GM19324 (cell line): Measurements from ENCODE around the gene C16orf78.
A peak's percentile ranks its signal among the peaks of the same experiment; 100 is the strongest.

Source experiments
- ATAC-seq: cut with Tn5 transposase; IDR thresholded peaks from one replicate; pipeline ENCODE4 v1.9.1; 2021; ENCODE audit warnings: mild to moderate bottlenecking, moderate library complexity; ENCODE audit not compliant: unreplicated experiment, low FRiP score

Gene C16orf78

DNA sequence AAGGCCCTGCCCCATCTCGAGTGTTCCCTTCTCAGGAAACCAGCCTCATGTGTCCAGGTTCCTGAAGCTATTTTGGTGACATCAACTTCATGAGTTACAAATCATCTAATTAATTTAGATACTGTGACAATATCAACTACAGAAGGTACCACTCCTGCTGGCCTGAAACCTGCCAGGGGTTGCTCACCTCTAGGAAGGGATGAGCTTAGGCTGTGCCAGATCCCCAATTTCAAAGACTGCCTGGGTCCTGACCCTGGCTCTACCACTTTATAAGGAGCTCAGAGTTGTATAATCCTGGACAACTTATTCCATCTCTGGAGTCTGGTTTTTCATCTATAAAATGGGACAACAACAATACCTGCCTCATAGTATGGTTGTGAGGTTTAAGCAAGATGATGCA is 5.2 kb downstream of the C16orf78 start:
- ATAC-seq, result no peak

DNA sequence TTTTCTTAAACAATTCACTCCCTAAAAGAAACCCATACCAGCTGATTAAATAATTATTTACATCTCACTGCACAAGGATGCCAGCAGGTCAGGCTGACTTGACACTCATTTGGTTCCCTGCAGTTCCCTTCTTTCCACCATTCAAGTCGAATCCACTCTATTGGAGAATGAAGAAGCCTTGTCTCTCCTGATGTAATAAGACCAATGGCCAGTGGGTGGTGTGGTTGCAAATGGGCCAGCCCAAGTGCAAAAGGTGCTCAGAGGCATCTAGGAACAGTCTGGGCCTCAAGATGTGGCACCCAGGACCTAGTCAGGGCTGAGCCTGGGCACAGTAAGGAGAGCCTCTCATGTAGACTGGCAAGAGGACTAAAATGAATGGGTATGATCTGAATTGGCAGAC is 9.3 kb downstream of the C16orf78 start:
- ATAC-seq, result no peak

DNA sequence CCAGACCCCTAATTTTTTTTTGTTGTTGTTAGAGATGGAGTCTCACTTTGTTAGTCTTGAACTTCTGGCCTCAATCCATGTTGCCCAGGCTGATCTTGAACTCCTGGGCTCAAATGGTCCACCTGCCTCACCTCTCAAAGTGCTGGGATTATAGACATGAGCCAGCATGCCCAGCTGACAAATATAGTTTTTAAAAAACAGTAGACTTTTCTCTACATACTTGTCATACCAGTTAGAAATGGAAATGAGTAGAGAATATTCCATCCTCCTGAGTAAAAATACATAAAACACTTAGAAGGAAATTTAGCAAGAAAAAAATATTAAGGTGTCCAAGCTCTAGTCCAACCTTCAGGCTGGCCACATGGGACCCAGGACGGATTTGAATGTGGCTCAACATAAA is 21.4 kb downstream of the C16orf78 start:
- no peak for ATAC-seq

DNA sequence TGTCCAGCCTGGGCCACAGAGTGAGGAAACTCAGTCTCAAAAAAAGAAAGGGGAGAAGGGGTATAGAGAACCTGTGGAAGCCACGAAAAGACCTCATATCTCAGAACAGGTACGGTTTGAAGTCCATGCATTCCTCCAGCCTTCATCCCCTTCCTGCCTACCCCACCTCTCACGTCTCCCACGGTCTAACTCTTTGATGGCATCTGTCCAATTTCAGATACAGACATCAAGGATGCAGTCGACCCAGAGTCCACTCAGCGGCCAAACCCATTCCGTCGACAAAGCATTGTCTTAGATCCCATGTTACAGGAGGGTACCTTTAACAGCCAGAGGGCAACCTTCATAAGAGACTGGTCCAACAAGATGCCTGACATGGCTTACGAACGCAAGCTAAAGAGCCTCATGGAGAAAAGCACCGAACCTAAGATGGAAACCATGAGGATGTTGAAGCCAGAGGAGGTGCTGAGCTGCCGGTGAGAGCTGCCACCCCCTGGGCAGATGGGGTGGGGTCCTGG is 22.7 kb downstream of the C16orf78 start:
- ATAC-seq, result no peak

DNA sequence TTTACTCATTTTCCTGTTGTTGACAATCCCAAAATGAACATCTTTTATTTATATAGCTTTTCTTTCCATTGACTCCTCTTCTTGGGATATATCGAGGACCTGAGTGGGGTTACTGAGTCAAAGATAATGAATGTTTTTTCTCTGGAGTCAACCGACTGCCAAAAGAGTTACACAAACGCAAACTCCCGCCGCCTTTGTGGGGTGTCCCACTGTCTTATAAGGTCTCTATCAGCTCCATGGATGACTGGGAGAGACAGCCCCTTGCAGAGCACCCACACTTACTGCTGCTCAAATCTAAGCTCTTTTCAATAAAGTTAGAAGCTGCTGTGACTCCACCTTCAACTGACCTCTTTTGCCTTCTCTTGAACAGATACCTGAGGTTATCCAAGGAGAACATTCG is 25.2 kb downstream of the C16orf78 start:
- ATAC-seq, result no peak

DNA sequence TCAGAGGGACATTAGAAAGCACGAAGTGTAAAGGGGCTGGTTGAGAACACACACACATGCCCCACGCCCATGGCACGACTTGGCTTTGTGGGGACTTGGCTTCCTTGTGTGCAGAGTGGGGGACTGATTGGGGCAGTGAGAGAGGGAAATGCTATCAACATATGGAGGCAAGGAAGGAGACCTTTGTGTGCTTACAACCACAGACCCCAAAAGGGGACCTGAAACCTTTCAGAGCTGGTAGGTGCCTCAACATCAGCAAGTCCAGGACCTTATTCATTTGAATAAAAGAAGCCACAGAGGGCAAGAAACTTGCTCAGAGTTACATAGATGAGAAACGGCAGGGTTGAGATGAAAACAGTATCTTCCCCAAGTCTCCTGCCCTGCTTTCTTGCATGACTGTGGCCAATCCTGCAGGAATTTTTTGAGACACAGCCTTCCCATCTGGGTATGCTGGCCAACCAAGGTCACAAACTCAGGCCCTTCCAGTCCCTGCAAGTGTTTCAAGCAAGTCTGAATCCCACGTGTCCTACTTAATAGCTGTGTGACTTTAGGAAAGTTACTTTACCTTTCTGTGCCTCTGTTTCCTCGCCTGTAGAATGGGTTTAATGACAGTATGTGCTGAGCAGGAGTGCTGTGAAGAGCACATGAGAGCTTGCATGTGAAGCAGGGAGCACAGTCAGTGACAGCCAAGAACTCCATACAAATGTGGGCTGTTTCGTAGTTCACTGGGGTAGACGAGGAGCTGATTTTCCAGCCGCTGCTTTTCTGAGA is 26.2 kb downstream of the C16orf78 start:
- peak; percentile 90 for ATAC-seq

DNA sequence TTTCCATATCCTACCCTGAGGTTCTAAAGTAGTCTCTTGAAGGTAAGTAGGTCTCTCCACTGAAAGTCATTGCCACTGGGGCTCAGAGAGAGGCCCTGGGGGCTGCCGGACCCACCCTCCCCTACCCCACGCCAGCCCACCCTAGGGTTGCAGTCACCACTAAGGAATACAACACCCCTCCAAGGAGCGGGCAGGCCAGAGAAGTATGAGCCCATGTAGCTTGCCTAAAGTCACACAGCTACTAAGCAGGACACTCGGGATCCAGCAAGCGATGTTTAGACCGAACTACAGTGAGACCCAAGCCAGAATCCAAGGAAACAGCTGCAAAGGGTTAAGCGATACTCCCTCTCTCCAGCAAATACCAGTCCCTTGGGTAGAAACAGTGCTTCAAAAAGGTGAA is 27.0 kb downstream of the C16orf78 start:
- ATAC-seq, result no peak

DNA sequence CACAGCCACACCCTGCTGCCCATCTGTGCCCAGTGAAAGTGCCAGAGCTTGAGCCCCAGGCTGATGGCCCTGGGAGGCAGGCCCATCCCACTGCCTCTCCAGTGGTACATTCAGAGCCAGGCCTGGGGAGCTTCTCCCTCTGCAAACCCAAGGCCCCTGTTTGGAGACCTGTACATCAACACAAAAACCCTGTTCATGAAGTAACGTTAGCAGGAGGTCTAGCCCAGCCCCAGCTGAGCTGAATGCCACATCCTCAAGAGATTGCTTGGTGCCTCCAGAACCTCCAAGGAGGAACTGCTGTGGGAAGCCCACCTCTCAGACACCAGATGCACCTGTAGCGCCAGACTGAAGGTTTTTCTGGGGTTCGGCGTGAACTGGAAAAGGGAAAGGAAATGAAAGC is 31.5 kb downstream of the C16orf78 start:
- no peak for ATAC-seq

DNA sequence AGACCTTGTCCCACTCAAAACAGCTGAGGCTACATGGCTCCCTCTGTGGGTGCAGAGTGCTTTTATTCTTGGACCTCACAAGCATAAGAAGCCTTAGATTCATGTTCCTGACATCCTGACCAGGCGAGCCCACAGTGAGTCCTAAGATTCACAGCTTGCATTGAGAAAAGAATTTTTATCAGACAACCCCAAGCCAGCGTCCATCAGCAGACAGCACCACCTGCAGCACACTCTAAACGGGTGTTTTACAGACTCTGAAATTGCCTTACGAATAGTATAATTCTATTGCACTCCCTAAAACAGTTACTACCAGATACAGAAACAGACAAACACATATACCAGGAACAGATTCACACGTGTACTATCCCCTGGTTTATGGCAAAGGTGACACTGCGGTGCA is 31.9 kb downstream of the C16orf78 start:
- ATAC-seq, result no peak

DNA sequence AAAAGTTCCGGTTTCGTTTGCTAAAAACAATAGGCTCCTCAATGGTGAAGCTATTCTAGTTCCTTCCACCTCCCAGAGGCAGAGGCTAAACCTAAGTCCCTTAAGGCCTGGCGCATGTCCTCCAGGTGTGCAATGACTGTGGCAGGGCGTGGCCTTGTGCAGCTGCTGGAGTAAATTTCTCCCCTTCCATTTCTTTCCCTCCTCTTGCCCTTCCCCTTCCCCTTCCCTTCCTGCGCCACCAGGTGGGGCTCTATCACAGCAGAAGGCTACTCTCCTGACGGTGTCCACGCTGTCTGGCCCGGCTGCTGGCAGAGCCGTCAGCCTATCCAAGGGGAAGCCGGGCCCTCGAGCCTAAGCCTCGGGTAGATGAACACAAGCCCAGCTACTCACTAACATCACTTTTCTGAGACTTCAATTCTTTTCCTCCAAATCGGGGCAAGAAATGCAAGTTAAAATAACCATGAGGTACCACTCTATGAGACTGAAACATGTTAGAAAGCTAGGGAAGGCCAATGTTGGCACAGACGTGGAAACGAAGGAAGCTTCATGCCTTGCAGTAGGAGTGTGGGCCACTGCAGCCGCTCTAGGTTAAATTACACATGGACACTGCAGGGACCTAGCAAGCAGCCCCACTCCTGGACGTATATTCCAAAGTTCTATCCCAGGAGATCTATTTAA is 34.4 kb downstream of the C16orf78 start:
- peak; percentile 72 for ATAC-seq

DNA sequence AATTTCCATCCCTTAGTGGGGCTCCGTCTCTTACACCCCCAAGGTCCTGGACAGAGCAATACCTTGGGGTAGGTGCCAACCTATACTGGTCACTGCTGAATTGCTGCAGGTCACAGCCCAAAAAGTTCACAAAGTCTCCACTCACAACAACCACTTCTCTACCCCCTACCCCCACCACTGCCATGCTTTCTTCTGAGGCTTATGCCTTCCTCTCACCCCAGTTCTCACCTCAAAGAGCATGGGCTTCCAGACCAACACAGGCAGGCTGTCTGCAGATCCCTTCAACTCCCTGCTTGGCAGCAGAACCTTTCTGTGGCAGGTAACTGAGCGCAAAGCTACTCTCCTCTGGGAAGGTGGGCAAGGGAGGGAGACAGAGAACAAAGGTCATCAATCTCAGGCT is 35.5 kb downstream of the C16orf78 start:
- no peak for ATAC-seq

DNA sequence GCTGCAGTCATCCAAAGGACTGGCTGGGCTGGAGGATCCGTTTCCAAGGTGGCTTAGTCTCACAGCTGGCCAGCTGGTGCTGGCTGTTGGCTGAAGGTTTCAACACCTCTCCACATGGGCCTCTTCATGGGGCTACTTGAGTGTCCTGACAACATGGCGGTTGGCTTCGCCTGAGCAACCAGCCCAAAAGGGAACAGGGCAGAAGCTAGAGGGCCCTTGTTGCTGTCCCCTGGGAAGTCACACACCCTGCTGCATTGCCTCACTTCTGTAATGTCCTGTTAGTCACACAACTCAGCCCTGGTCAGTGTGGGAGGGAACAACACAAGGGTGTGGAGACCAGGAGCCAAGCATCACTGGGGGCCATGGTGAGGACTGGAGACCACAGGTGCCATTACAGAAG is 36.6 kb downstream of the C16orf78 start:
- no peak for ATAC-seq

DNA sequence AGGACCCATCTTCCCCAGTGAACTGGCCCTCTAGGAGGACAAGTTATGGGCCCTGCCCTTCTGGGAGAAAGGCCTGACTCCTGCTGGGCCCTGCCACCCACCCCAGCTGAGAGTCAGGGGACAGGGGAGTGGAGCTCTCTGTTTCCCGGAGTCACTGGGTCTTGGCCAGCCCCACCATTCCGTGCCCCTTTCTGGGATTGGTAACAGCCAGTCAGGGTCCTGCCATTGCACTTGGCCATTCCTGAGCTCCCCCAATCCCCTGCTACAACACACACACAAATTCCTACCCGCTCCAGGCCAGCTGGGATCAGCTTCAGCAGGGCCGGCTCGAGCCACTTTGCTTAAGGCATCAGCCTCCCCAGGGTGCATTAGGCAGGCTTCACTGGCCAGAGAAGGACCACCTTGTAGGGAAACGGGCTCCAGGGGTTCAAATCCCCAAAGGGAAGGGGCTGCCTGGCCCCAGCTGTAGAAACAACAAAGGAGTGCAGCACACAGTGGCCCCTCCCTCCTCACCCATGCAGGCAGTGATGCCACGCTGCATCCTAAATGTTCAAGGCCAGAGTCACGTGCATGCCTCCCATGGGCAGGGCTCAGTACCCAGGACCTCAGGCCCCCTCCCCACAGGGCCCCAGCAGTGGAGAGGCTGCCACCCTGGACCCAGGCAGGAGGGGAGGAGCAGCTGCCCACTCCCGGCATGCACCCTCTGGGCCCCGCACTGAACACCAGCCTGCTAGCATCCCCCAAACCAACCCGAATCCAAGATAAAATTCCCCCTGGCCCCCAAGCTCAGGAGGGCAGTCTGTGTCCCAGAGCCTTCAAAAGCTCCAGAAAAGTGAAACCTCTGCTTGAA is 37.7 kb downstream of the C16orf78 start:
- no peak for ATAC-seq

DNA sequence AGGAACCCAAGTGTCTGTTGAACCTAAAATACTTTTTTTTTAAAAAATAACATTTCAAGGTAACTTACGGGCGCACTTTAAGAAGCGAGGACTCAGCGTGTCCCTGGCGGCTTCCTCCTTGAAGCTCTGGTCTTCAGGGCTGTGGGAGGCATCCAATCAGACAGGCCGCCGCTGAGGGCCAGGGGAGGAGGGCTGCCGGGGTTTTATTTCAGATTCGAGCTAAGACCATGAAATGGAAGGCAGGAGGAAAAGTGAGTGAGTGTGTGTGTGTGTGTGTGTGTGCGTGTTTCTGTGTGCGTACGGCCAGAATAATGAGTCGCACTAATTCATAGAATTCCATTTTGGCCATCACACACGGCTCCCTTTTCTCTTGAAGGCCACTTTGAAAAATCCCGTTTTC is 41.1 kb downstream of the C16orf78 start:
- ATAC-seq, result no peak

DNA sequence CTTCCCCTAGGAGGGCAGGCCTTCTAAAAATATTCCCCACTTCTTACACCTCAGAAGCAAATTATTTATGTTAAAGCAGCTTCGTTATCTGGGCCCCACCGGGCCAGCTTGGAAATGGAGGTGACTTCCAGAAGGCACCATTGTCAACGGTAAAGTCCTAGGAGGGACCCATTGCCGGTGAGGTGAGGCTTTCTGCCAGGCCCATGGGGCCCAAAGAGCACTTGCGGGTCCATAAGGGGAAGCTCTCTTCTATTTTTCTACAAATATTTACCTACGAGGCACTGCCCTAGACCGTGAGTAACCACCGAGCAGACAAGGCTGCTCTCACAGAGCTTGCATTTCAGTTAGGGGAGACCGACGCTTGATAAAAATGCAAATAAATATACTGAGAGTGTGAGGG is 41.5 kb downstream of the C16orf78 start:
- ATAC-seq, result no peak

DNA sequence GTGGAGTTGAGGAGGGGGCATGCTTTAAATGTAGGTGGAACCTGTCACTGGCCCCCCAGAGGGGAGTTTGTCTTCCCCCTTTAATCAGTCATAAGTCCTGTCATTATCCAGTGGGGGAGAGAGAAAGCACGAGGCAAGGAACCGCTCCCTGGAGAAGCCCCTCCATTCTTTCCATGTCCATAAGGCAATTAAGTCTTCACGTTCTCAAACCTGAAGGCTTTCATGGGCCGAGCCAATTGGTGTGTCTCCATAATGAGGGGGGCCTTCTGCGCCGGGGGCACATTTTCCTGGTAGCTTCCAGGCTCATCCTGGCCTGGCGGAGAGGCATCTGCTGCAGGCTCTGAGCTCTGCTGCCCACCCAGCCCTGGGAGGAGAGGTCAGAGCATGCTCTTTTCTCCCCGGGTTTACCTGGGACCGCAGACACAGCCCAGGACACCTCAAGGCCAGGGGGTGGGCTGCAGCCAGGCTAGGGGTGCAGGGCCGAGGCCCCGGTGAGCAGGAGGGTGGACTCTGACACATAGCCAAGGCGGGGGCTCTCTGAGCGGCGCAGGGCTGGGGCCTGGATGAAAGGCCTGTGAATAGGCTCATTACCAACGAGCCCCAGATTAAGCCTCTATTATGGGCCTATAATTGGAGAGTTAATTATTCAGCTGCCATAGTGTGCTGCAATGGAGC is 42.5 kb downstream of the C16orf78 start:
- no peak for ATAC-seq

DNA sequence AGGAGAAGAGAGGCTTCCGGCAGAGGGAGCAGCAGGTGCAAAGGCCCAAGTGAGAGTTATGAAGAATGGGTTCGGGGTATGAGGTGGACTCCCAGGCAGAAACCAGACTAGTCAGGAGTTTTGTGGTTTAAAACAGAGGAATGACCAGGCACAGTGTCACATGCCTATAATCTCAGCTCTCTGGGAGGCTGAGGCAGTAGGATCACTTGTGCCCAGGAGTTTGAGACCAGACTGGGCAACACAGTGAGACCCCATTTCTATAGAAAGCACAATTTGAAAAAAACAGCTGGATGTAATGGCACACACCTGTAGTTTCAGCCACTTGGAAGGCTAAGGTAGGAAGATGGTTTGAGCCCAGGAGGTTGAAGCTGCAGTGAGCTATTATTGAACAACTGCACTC is 43.8 kb downstream of the C16orf78 start:
- ATAC-seq, result no peak

DNA sequence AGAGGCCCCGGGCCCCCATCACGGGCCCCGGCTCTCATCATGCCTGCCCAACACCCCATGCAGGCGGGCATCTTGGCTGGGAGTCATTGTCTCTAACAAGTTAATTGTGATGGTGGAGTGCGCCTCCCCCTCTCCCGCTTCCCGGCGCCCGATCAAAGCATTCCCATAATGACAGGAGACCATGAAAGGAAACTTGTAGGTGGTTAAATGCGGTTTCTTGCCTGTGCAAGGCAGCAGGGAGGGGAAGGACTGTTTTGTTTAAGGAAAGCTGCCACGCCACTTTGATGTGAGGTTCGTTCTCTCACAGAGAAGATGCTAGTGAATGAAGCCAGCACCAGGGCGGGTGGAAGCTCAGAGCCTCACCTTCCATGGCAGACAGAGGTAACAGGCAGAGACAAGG is 45.4 kb downstream of the C16orf78 start:
- ATAC-seq, result no peak

DNA sequence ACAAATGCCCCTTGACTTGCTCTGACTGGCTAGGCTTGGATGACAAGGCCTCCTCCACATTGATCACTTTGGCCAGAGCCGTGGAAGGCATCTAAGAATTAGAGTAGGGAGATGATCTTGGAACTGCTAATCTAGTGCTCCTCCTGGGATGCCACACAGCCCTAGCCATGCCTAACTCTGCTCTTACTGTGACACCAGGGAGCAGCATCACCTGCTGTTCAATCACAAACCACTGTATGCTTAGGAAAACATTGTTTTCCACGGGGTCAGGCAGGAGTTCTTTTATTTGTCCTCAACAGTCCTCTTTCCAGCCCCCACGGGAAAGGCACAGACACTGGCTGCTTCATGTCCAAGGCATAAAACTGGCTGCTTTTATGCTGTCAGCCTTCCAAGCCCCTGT is 46.3 kb downstream of the C16orf78 start:
- no peak for ATAC-seq

DNA sequence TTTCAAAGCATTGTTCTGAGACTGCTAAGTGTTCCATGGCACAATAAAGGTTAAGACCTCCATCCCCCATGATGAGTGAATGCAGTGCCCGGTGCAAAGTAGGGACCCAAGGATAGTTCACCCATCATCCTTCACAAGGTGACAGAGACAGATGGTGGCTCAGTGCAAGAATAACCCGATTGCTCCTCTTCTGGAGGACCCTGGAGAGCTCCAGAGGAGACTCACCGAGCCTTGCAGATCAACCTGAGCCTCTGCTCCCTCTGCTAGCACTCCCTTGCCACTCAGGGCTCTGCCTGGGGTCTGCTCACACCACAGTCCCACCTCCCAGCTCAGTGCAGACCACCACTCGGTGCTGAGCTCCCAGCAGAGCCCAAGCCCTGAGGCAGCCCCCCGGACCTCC is 49.3 kb downstream of the C16orf78 start:
- ATAC-seq, result no peak

DNA sequence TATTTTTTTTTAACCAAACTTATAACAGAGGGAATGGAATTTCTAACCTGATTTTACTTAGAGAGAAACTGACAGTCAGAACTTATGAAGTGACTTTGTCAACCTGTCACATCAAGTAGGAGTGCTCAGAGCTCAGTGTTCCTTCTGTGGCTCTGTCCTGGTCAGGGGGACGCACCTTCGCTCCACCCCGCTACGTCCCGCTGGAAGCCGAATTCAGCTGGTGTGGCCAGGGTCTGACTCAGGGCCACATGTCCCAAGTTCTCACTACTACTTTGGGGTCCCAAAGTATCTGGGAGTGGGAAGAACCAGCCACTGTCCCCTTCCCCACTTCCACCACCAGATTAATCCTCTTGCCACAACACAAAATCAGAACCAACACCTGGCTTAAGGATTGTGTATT is 51.4 kb downstream of the C16orf78 start:
- no peak for ATAC-seq
